H1 (cell line): ENCODE measurements around the gene SNRNP200. TPM values are rescaled to one million over a fixed set of nuclear protein-coding genes. Genes with fewer than 3 reads are reported as not detected.

Experiments used
- CTCF ChIA-PET: fragments of 300-600 bp; sonication (Branson Sonifier 250); formaldehyde crosslinking; loops from one replicate; lab custom pipeline; 2021; ENCODE audit not compliant: partially characterized antibody; lab: Charles Lee
- POLR2A ChIA-PET: fragments of 300-600 bp; sonication (Branson Sonifier 250); formaldehyde crosslinking; loops from one replicate; lab custom pipeline; 2021; ENCODE audit warnings: inconsistent platforms; ENCODE audit not compliant: partially characterized antibody; lab: Charles Lee
- DNase-seq, 2 experiments: peaks; one replicate each; pipeline versions ENCODE4 v3.0.0 to v3.0.0-alpha.2; 2010 to 2022; ENCODE audit warnings: low spot score in 2 of 2, low read depth in 1 of 2, mixed read lengths in 1 of 2
- FAIRE-seq: peaks from 2 replicates; lab custom pipeline; 2011; peaks lifted over from hg19 to GRCh38; lab: Jason Lieb, UNC
- H2AFZ ChIP-seq: 2 replicates; pipeline ENCODE4 v1.8.1; 2012; ENCODE audit warnings: low read length, inconsistent platforms
- H2AK5ac ChIP-seq: 2 replicates; pipeline ENCODE4 v1.6.1; 2013; ENCODE audit warnings: low read depth, low read length
- H2BK120ac ChIP-seq: replicated peaks from 2 replicates; pipeline ENCODE3; 2013; ENCODE audit warnings: low read depth, low read length, inconsistent platforms
- H2BK12ac ChIP-seq: 2 replicates; pipeline ENCODE4 v1.6.1; 2013; ENCODE audit warnings: low read depth, low read length
- H2BK15ac ChIP-seq: 2 replicates; pipeline ENCODE4 v1.6.1; 2013; ENCODE audit warnings: low read length
- H2BK20ac ChIP-seq: 2 replicates; pipeline ENCODE4 v1.6.1; 2013; ENCODE audit warnings: low read length
- H2BK5ac ChIP-seq: 2 replicates; pipeline ENCODE4 v1.6.1; 2013; ENCODE audit warnings: low read depth, low read length
- H3K14ac ChIP-seq: 2 replicates; pipeline ENCODE4 v1.6.1; 2013; ENCODE audit warnings: inconsistent platforms; ENCODE audit not compliant: insufficient read length
- H3K18ac ChIP-seq: 2 replicates; pipeline ENCODE4 v1.6.1; 2013; ENCODE audit warnings: low read length; ENCODE audit errors: extremely low read depth
- H3K23ac ChIP-seq: 2 replicates; pipeline ENCODE4 v1.6.1; 2013; ENCODE audit warnings: inconsistent platforms; ENCODE audit not compliant: insufficient read length
- H3K23me2 ChIP-seq: 2 replicates; pipeline ENCODE4 v1.6.1; 2013; ENCODE audit warnings: low read depth, low read length
- H3K27ac ChIP-seq: 2 replicates; pipeline ENCODE4 v1.6.1; 2011; ENCODE audit warnings: low read depth, low read length, inconsistent platforms
- H3K27me3 ChIP-seq, 4 experiments: replicated peaks in 1 of 4; 1 replicate in 1 of 4; 2 replicates in 3 of 4; pipeline versions ENCODE4 v1.6.1 to v1.8.1; 2011 to 2013; ENCODE audit warnings: low read length in 3 of 4, mild to moderate bottlenecking in 3 of 4, inconsistent platforms in 2 of 4, mixed read lengths in 2 of 4, moderate library complexity in 1 of 4; ENCODE audit not compliant: control insufficient read depth in 3 of 4, insufficient read depth in 3 of 4; ENCODE audit errors: extremely low read depth in 1 of 4
- H3K36me3 ChIP-seq, 4 experiments: 2 replicates each; pipeline versions ENCODE4 v1.6.1 to v1.8.1; 2011 to 2013; ENCODE audit warnings: mild to moderate bottlenecking in 4 of 4, low read length in 3 of 4, moderate library complexity in 2 of 4, control low read depth in 1 of 4, inconsistent platforms in 1 of 4; ENCODE audit not compliant: insufficient read depth in 4 of 4, control insufficient read depth in 2 of 4
- H3K4ac ChIP-seq: replicated peaks from 2 replicates; pipeline ENCODE3; 2013; ENCODE audit warnings: low read length, low read depth, mixed read lengths, inconsistent platforms; ENCODE audit not compliant: insufficient read length
- H3K4me1 ChIP-seq, 4 experiments: replicated peaks in 1 of 4; 1 replicate in 1 of 4; 2 replicates in 3 of 4; pipeline versions ENCODE4 v1.6.1 to v1.8.1; 2011 to 2013; ENCODE audit warnings: low read length in 3 of 4, inconsistent platforms in 2 of 4, mixed read lengths in 1 of 4; ENCODE audit not compliant: insufficient read depth in 4 of 4, control insufficient read depth in 3 of 4
- H3K4me2 ChIP-seq, 2 experiments: 2 replicates each; pipeline versions ENCODE4 v1.6.1 to v1.8.1; 2011 to 2013; ENCODE audit warnings: low read depth in 2 of 2, low read length in 2 of 2, control low read depth in 1 of 2, inconsistent platforms in 1 of 2, mild to moderate bottlenecking in 1 of 2; ENCODE audit not compliant: insufficient read depth in 1 of 2
- H3K4me3 ChIP-seq, 4 experiments: fragments of 200-600, 300-600 bp in 1 of 4; sonication (generic), shearing (Covaris generic), sonication (Bioruptor Twin) in 1 of 4; 2 replicates each; pipeline versions ENCODE4 v1.5.1 to v1.8.1; 2011 to 2016; ENCODE audit warnings: low read length in 4 of 4, low read depth in 3 of 4, control low read depth in 2 of 4, inconsistent platforms in 2 of 4, mild to moderate bottlenecking in 2 of 4, mixed read lengths in 1 of 4, moderate library complexity in 1 of 4; ENCODE audit not compliant: insufficient read depth in 2 of 4; ENCODE audit errors: extremely low read depth in 1 of 4
- H3K56ac ChIP-seq: replicated peaks from 2 replicates; pipeline ENCODE3; 2013; ENCODE audit warnings: low read depth, mild to moderate bottlenecking, mixed read lengths, low read length, inconsistent platforms; ENCODE audit not compliant: insufficient read length
- H3K79me1 ChIP-seq: 2 replicates; pipeline ENCODE4 v1.6.1; 2013; ENCODE audit warnings: low read depth, low read length, control low read depth
- H3K79me2 ChIP-seq, 2 experiments: 2 replicates each; pipeline versions ENCODE4 v1.6.1 to v1.8.1; 2012 to 2013; ENCODE audit warnings: low read length in 2 of 2, mild to moderate bottlenecking in 2 of 2, inconsistent platforms in 1 of 2; ENCODE audit not compliant: insufficient read depth in 2 of 2, control insufficient read depth in 1 of 2
- H3K9ac ChIP-seq, 4 experiments: replicated peaks in 1 of 4; 1 replicate in 1 of 4; 2 replicates in 3 of 4; pipeline versions ENCODE4 v1.6.1 to v1.8.1; 2011 to 2013; ENCODE audit warnings: low read depth in 3 of 4, low read length in 3 of 4, control low read depth in 2 of 4, mild to moderate bottlenecking in 2 of 4, moderate library complexity in 2 of 4, inconsistent platforms in 1 of 4; ENCODE audit errors: extremely low read depth in 1 of 4
- H3K9me3 ChIP-seq, 2 experiments: 2 replicates each; pipeline versions ENCODE4 v1.6.1 to v1.8.1; 2012 to 2013; ENCODE audit warnings: mild to moderate bottlenecking in 2 of 2, moderate library complexity in 2 of 2, control low read depth in 1 of 2, inconsistent platforms in 1 of 2, low read depth in 1 of 2, low read length in 1 of 2, mixed read lengths in 1 of 2; ENCODE audit not compliant: insufficient read depth in 2 of 2
- H4K20me1 ChIP-seq, 2 experiments: replicated peaks in 1 of 2; 2 replicates each; pipeline versions ENCODE3 to v1.8.1; 2011 to 2013; ENCODE audit warnings: inconsistent platforms in 2 of 2, low read length in 2 of 2, mild to moderate bottlenecking in 1 of 2; ENCODE audit not compliant: insufficient read depth in 2 of 2, control insufficient read depth in 1 of 2
- H4K5ac ChIP-seq: 2 replicates; pipeline ENCODE4 v1.6.1; 2013; ENCODE audit warnings: low read length, low read depth, mixed read lengths, inconsistent platforms; ENCODE audit not compliant: insufficient read length
- H4K8ac ChIP-seq: 2 replicates; pipeline ENCODE4 v1.8.0; 2013; ENCODE audit warnings: mild to moderate bottlenecking, moderate library complexity, low read length, inconsistent platforms; ENCODE audit not compliant: insufficient read depth; ENCODE audit errors: extremely low read depth
- H4K91ac ChIP-seq: replicated peaks from 2 replicates; pipeline ENCODE3; 2013; ENCODE audit warnings: low read length, mixed read lengths, inconsistent platforms; ENCODE audit not compliant: insufficient read length
- ATF2 ChIP-seq: IDR thresholded peaks from 2 replicates; pipeline ENCODE4 v1.6.1; 2012; ENCODE audit warnings: low read length, inconsistent platforms
- CEBPB ChIP-seq: IDR thresholded peaks from 2 replicates; pipeline ENCODE4 v1.6.1; 2012; ENCODE audit warnings: low read depth, low read length
- JUN ChIP-seq: IDR thresholded peaks from 2 replicates; pipeline ENCODE4 v1.6.1; 2011; ENCODE audit warnings: low read depth, mild to moderate bottlenecking, improper control_type of control experiment, low read length
- JUND ChIP-seq: IDR thresholded peaks from 2 replicates; pipeline ENCODE4 v1.6.1; 2011; ENCODE audit warnings: mild to moderate bottlenecking, improper control_type of control experiment, low read length
- KDM5A ChIP-seq: fragments of 200-600 bp; IDR thresholded peaks from 2 replicates; pipeline ENCODE4 v1.7.1; 2012; ENCODE audit warnings: mild to moderate bottlenecking, low read length, inconsistent platforms, mixed read lengths
- POU5F1 ChIP-seq: IDR thresholded peaks from 2 replicates; pipeline ENCODE4 v1.6.1; 2011; ENCODE audit warnings: low read depth, mild to moderate bottlenecking, low read length, moderate library complexity
- RAD21 ChIP-seq, 2 experiments: IDR thresholded peaks in 1 of 2; conservative IDR thresholded peaks in 1 of 2; 2 replicates each; pipeline ENCODE4 v1.6.1; 2011; ENCODE audit warnings: low read depth in 2 of 2, low read length in 2 of 2, improper control_type of control experiment in 1 of 2, inconsistent platforms in 1 of 2, mild to moderate bottlenecking in 1 of 2, moderate library complexity in 1 of 2
- RNF2 ChIP-seq: fragments of 200-900, 300-1000 bp; sonication (generic); IDR thresholded peaks from 2 replicates; pipeline ENCODE4 v1.7.1; 2016; ENCODE audit warnings: borderline replicate concordance, low read depth, mild to moderate bottlenecking, antibody characterized with exemption, low read length; ENCODE audit not compliant: poor library complexity, severe bottlenecking; ENCODE audit errors: missing control alignments
- SP1 ChIP-seq: IDR thresholded peaks from 2 replicates; pipeline ENCODE4 v1.6.1; 2011; ENCODE audit warnings: low read depth, low read length
- SP4 ChIP-seq: IDR thresholded peaks from 2 replicates; pipeline ENCODE4 v1.6.1; 2012; ENCODE audit warnings: low read length, inconsistent platforms
- TBP ChIP-seq: IDR thresholded peaks from 2 replicates; pipeline ENCODE4 v1.6.1; 2011; ENCODE audit warnings: low read depth, low read length, improper control_type of control experiment
- WGBS, 2 experiments: shearing (Covaris generic) in 1 of 2; methylation state at CpG; one replicate each; pipeline versions ENCODE4 v1.1.6 to v1.1.7; 2013 to 2015; ENCODE audit warnings: low lambda C conversion rate in 2 of 2, mixed read lengths in 2 of 2, inconsistent platforms in 1 of 2, low coverage in 1 of 2, missing lambda C conversion rate in 1 of 2; ENCODE audit not compliant: insufficient replicate concordance in 2 of 2, insufficient coverage in 1 of 2, insufficient read length in 1 of 2; ENCODE audit errors: extremely low coverage in 1 of 2, missing lambda C conversion rate in 1 of 2; 5-methylcytosine and 5-hydroxymethylcytosine counted together
- polyA plus RNA-seq, 7 experiments: library from polyadenylated mRNA; depleted of rRNA in 3 of 7; stranded (reverse) in 5 of 7; unstranded in 2 of 7; fragments of >200 nt in 5 of 7; fragments of 200-250 nt in 2 of 7; gene quantifications; 1 replicate in 5 of 7; 2 replicates in 1 of 7; 4 replicates in 1 of 7; pipeline versions ENCODE4 v1.2.1 to v1.2.3, GENCODE V29; 2011 to 2013; ENCODE audit warnings: missing spikeins in 2 of 7, mixed read lengths in 2 of 7
- total RNA-seq: library from RNA; stranded (reverse); fragmentation: NEBNext Ultra II Directional; extraction: Animal tissue kit (Norgen Biotek cat#: 25700); gene quantifications from 2 replicates; pipeline ENCODE4 v1.2.1, GENCODE V29; 2021

Gene SNRNP200
- total and polyA plus RNA-seq, 2 of the 8 experiments (the other 6 are each of a cell fraction or from before 2014, with no cell fraction given), result 190 to 289 TPM

GRCh38 chr2:96296925-96297324 lies 8.4 kb downstream of the SNRNP200 start:
- DNase-seq (no peak), FAIRE-seq (no peak)
- CTCF ChIA-PET, result interaction anchor here (0.8 to 1.1 kb wide), 2 partner anchors 8 to 13 kb away, joined by 3 to 6 read pairs; no protein-coding TSS in a partner anchor
- Histone ChIP-seq H3K4ac (no peak overlapping the region), H2BK120ac (no peak overlapping the region), H3K9ac (no peak overlapping the region), H3K23me2 (no peaks in the 10 kb centered on the region), H3K23ac (no peak overlapping the region), H2BK15ac (no peak overlapping the region), H4K91ac (no peak overlapping the region), H3K14ac (no peak overlapping the region), H3K79me1 (no peaks in the 10 kb centered on the region), H2BK12ac (no peak overlapping the region), H3K4me3 (no peak overlapping the region), H2BK20ac (no peak overlapping the region), H2AK5ac (no peak overlapping the region), H2AFZ (no peak overlapping the region), H3K79me2 (0 out of 4 replicates have a peak, but pooled peaks cover 0 to 4% of the 10 kb centered on the region in 2 experiments), H3K9me3 (no peaks in the 10 kb centered on the region), H3K27ac (no peak overlapping the region), H4K5ac (no peak overlapping the region), H3K56ac (no peak overlapping the region), H4K8ac (no peak overlapping the region), H3K36me3 (peaks cover 55 to 96% (median 91%) of the 10 kb centered on the region in 4 experiments), H2BK5ac (no peak overlapping the region), H3K27me3 (no peaks in the 10 kb centered on the region), H3K18ac (no peak overlapping the region), H4K20me1 (peaks cover 2 to 7% of the 10 kb centered on the region in 2 experiments), H3K4me1 (no peaks in the 10 kb centered on the region), H3K4me2 (no peak overlapping the region)
- WGBS, 2 experiments, result 85% methylated on average over 5 of the region's 5 CpGs; no CpG with 5 or more reads in 1 of the 2 experiments
- POLR2A ChIA-PET, result interaction anchor here (1.2 to 1.9 kb wide), 5 partner anchors 13 to 52 kb away, joined by 3 to 5 read pairs (median 3); no protein-coding TSS in a partner anchor
- TF ChIP-seq POU5F1 (no peak), SP4 (no peak), SP1 (no peak), CEBPB (no peak), TBP (no peak), KDM5A (no peak), ATF2 (no peak), JUN (no peak), JUND (no peak), RAD21 (IDR thresholded peaks at IDR 0.05 in 1 of 2, conservative IDR thresholded peaks at IDR 0.05 in 1 of 2; ENCODE audit: low read depth in 2 of 2, low read length in 2 of 2) (no peak), RNF2 (no peak)
